GM18520 (cell line): ENCODE measurements around the gene TIMM22.
"Not testable (repeated sequence)": the region's sequence is repeated elsewhere in the genome, so short reads cannot be mapped to it uniquely, and the experiment has no call there.

Experiments used
- ATAC-seq: cut with Tn5 transposase; IDR thresholded peaks from one replicate; pipeline ENCODE4 v1.9.1; 2021; ENCODE audit not compliant: unreplicated experiment

The TIMM22 gene

DNA sequence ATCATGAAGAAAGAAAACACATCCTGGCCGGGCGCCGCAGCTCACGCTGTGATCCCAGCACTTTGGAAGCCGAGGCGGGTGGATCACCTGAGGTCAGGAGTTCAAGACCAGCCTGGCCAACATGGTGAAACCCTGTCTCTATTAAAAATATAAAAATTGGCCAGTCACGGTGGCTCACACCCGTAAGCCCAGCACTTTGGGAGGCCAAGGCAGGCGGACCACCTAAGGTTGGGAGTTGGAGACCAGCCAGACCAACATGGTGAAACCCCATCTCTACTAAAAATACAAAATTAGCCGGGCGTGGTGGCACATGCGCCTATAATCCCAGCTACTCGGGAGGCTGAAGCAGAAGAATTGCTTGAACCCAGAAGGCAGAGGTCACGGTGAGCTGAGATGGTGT, 25.1 kb upstream of the TIMM22 start:
- not testable (repeated sequence) for ATAC-seq

GRCh38 chr17:973053-973452, 23.9 kb upstream of the TIMM22 start:
- ATAC-seq: no peak

GRCh38 chr17:974778-975177, 22.2 kb upstream of the TIMM22 start:
- ATAC-seq: not testable (repeated sequence)

GRCh38 chr17:975371-975915, 21.5 kb upstream of the TIMM22 start:
- no peak for ATAC-seq

DNA sequence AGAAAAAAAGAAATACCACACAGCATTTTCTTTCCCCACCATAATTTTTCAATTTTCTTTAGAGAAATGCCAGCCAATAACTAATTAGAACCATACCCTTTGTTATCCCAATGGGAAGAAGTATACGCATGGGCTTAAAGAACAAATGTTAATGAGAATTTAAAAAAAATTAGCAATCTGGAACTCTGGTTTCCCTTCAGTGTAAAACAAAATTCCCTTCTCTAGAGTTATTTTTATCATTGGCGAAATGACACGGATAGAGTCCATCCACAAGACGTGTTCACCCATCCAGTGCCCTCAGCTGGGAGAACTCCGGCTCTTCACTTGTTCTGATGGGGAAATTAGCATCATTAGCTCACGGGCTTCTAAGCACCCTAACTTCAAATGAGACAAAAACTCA, 20.6 kb upstream of the TIMM22 start:
- no peak for ATAC-seq

- ATAC-seq: no peak
Observed at GRCh38 chr17:977166-977565, 19.8 kb upstream of the TIMM22 start.

DNA sequence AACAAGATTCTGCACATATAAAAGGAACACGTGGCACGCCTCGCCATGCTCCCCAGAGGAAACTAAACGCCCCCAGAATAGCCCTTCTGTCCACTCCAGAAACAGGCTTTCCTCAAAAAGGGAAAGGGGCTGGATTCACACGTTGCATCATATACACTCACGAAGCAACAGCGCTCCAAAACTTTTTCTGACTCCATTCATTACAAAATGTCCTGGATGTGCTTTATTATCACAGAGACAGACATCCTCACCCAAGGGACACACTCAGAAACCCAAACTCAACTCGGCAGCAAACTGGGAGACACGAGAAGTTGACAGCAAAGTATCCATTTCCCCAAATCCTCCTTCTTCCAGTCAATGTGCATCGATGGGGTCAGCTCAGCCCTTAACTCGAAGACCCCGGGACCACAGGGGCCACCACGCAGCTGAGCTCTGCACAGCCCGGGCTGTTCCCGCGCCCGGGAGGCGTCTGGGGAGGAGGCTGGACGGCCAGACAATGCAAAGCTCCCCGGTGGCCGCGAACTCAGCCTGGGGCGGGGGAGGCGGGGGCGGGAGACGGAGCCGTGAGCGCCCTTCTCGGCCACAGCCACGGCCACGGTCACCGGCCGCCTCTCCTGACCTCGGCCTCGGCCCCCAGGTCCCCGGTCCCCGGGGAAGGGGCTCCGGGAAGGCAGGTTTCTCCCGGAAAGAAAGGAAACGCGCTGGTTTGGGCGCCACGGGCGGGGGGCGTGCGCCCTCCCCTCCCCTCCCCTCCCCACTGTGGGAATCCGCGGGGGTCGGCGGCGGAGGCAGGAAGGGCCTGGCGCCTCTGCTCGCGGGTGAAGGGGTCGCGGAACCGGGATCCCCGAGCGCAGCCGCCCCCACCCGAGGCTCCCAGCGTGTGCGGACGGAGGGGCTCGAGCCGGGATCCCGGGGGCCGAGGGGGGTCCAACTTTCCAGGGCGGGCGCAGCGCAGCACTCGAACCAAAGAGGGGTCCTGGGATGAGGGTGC, 18.5 kb upstream of the TIMM22 start:
- ATAC-seq: no peak

- no peak for ATAC-seq
Observed at GRCh38 chr17:979212-979538, 17.8 kb upstream of the TIMM22 start.

DNA sequence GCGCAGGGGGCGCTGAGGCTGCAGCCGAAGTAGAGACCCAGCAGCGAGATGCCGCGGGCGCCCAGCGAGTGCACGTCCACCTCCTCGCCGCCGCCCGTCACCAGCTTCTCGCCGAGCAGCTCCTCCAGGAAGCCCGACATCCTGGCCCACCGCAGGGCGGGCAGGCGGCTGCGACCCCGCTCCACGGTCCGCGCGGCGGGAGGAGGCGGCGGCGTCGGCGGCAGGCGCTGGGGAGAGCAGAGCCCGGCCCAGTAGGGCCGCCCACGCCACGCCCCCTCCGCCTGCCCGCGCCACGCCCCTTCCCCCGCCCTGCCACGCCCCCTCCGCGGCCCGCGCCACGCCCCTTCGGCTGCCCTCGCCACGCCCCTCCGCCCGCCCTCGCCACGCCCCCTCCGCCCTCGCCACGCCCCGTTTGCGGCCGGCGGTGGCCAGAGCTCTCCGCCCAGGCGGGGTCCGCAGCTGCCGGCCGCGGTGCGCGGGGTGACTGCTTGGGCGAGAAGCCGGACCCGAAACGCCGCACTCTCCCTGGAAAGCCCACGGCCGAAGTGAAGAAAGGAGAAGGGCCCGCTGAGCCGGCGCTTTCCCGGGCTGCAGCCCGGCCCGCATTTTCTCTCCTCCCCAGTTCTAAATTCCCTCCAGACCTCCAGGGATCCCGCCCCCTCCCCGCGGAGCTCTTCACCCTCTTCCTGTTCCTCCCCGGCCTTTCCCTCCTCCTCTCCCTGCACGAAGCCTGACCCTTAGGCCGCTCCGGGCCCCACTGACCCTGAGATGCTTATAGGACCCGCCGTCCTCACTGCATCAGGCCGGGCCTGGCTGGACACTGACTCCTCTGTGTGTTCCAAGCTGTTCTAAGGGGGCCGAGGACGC, 17.2 kb upstream of the TIMM22 start, which contains the start of gene NXN:
Gene NXN (minus strand): TSS at position 238 of the 867 bp plus-strand sequence.
- peak; percentile 47 for ATAC-seq

DNA sequence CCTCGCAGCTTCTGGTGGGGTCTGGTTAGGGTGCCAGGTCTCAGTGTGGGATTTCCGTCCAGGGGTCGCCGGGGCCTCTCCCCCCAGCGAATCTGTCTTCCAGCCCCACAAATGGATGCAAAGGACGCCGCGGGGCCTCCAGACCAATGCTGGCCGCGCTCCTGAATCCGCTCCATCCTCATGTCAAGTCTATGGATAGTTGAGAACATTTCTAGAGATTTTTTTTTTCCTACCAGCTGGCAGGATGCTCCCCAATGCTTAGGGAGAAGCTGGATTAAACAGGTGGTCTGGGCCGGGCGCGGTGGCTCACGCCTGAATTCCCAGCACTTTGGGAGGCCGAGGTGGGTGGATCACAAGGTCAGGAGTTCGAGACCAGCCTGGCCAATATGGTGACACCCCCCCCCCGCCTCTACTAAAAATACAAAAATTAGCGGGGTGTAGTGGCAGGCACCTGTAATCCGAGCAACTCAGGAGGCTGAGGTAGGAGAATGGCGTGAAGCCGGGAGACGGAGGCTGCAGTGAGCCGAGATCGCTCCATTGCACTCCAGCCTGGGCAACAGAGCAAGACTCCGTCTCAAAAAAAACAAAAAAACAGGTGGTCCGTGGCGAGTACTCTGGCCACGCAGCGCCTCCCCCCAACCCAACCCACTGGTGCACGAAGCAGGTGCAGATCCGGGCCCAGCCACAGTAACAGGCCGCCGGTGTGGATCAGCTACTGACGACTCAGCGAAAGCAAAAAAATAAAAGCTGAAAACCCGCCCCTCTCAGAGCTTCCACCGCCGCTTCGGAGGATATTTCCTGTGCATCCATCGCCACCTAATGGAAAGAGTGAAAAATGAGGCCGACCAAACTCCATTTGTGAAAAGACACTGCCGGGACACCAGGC, 16.3 kb upstream of the TIMM22 start:
- no peak for ATAC-seq

- ATAC-seq: no peak
Observed at GRCh38 chr17:981292-981658, 15.7 kb upstream of the TIMM22 start.

GRCh38 chr17:983921-984320, 13.0 kb upstream of the TIMM22 start:
- ATAC-seq: no peak

- ATAC-seq: no peak
Observed at GRCh38 chr17:986322-986929, 10.5 kb upstream of the TIMM22 start.

DNA sequence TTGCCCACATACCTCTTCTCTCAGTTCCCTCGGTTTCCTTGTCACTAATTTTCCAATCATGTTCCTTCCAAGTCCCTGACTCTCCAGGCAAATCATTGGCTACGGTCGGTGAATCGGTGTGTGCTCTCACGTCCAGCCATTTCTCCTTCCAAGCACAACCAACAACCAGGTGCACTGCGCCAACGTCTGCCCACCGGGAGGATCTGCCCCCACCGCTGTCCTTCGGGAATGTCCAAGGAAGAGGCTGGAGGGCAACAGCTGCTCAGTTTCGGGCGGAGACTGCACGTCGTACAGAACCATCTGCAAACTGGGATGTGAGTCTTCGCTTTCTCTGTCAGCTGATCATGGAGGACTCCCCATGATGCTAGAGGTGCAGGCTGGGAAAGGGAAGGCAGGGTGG, 9.0 kb upstream of the TIMM22 start:
- no peak for ATAC-seq

DNA sequence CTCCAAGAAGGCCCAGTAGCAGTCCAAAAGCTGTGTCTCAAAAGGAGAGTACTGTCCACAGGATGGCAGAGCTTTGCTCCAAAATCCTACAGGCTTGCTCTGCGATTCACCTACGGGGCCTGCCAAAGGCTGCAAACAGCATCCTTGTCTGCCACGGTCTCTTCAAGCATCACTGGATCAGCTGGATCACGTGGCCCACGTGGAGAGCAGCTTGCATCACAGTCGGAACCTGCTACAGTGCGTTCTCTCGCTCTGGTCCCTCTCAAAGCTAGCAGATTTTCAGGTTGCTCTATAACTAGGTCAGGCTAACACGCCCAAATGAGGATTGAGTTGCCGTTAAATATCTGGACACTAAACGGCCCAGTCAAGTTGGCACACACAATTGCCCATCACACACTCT, 8.4 kb upstream of the TIMM22 start:
- ATAC-seq: no peak

GRCh38 chr17:992933-993332, 4.0 kb upstream of the TIMM22 start:
- no peak for ATAC-seq

- ATAC-seq: not testable (repeated sequence)
Observed at GRCh38 chr17:995324-995723, 1.6 kb upstream of the TIMM22 start.

DNA sequence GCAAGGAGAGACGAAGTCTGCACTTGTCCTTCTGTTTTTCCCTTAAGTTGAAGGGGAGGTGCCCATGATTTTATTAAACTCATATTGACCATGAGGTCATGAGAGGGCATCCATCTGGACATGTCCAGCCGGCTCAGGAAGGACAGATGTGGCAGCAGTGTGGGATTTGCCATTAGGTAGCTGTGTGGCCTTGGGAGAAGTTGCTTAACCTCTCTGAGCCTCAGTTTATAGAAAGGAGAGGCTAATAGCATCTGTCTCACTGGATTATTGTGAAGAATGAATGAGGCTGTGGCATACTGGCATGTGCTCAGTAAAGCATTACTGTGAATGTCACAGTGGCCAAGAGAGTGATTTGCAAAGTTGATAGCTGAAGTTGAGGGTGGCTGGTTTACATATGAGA, 1.2 kb downstream of the TIMM22 start:
- no peak for ATAC-seq

GRCh38 chr17:1000597-1001461, 3.9 kb downstream of the TIMM22 start:
- no peak for ATAC-seq
